Lower leg skin (tissue), 4 donors: ENCODE results near the gene BMP6. TPM values are rescaled to one million over a fixed set of nuclear protein-coding genes. Genes with fewer than 3 reads are reported as not detected.

Experiments
- DNase-seq, 2 donors: peaks; one replicate each; pipeline ENCODE4 v3.0.0-alpha.2; 2019; ENCODE audit warnings: low spot score in 2 of 2
- H3K4me3 ChIP-seq: fragments of 200-600 bp; sonication (generic); 2 replicates; pipeline ENCODE4 v1.5.1; 2017; ENCODE audit warnings: mild to moderate bottlenecking, low read depth; ENCODE audit not compliant: poor library complexity, severe bottlenecking
- POLR2A ChIP-seq, 2 donors: fragments of 450-650 bp; IDR thresholded peaks; one replicate each; pipeline ENCODE4 v1.6.1; 2016 to 2017; ENCODE audit warnings: antibody characterized with exemption in 2 of 2, mild to moderate bottlenecking in 1 of 2, moderate library complexity in 1 of 2
- WGBS, 2 donors: methylation state at CpG; one replicate each; pipeline ENCODE4 v1.1.5; 2018; 5-methylcytosine and 5-hydroxymethylcytosine counted together
- intact Hi-C: fragments of 100-400 bp; cut with DNase I; formaldehyde crosslinking; loops from one replicate; pipeline ENCODE4 v1.15.0; 2023; ENCODE audit warnings: low total_unique reads
- total RNA-seq, 4 donors: library from RNA; depleted of rRNA; stranded (reverse); fragments of >200 nt; gene quantifications; one replicate each; pipeline ENCODE4 v1.1.0, GENCODE V29; 2016
- TF ChIP-seq, protein P1 (sequence below), 3 donors: fragments of 450-650 bp; IDR thresholded peaks; one replicate each; pipeline ENCODE4 v1.5.1; 2016; ENCODE audit warnings: antibody characterized with exemption in 3 of 3, mild to moderate bottlenecking in 3 of 3, moderate library complexity in 2 of 3

BMP6 gene
- total RNA-seq, 4 donors from 2014 or later = 1.7 to 11.2 (median 6.2) TPM

DNA sequence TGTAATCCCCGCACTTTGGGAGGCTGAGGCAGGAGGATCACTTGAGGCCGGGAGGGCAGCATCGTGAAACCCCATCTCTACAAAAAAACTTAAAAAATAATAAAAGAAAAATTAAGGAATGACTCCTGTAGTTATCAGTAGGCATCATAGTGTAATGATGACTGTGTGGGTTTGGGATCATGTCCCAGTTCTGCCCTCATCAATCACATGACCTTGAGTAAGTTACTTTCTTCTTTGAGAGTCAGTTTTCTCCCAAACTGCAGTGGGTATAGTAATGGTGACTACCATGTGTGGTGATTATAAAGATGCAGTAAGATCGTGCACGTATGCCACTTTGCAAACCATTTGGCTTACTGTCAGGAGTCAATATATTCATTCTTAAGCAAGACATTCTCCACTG is 95.5 kb downstream of the BMP6 start:
- no peak for DNase-seq
- intact Hi-C loops = no loop called here
- H3K4me3 ChIP-seq = no peak overlapping the region
- 90 to 96% methylated on average over 5 of the region's 5 CpGs for WGBS, 2 donors
- no peak for TF ChIP-seq POLR2A (IDR thresholded peaks at IDR 0.05)
- TF ChIP-seq, protein P1, sequence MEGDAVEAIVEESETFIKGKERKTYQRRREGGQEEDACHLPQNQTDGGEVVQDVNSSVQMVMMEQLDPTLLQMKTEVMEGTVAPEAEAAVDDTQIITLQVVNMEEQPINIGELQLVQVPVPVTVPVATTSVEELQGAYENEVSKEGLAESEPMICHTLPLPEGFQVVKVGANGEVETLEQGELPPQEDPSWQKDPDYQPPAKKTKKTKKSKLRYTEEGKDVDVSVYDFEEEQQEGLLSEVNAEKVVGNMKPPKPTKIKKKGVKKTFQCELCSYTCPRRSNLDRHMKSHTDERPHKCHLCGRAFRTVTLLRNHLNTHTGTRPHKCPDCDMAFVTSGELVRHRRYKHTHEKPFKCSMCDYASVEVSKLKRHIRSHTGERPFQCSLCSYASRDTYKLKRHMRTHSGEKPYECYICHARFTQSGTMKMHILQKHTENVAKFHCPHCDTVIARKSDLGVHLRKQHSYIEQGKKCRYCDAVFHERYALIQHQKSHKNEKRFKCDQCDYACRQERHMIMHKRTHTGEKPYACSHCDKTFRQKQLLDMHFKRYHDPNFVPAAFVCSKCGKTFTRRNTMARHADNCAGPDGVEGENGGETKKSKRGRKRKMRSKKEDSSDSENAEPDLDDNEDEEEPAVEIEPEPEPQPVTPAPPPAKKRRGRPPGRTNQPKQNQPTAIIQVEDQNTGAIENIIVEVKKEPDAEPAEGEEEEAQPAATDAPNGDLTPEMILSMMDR (IDR thresholded peaks at IDR 0.05) = no peak

DNA sequence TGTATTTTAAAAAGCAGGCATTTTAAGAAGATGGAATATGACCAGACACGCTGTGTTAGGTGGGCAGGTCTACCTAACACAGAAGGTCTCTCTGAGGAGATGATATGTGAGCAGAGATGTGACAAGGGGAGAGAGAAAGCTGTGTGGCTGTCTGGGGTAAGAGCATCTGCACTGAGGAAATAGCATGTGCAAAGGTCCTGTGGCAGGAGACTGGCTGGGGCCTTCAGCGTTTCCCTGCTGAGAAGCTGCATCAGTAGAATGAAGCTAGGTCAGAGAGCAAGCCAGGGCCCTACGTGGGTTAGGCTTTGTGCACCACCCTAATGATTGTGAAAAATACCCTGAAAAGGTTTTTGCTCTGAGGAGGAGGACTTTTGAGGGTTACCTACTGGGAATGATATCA is 97.7 kb downstream of the BMP6 start:
- H3K4me3 ChIP-seq = no peak overlapping the region
- intact Hi-C loops = no loop called here
- TF ChIP-seq POLR2A (IDR thresholded peaks at IDR 0.05) = no peak
- TF ChIP-seq, protein P1 (IDR thresholded peaks at IDR 0.05) = no peak
- DNase-seq = no peak
- WGBS, 2 donors = 89 to 90% methylated on average over 3 of the region's 3 CpGs

DNA sequence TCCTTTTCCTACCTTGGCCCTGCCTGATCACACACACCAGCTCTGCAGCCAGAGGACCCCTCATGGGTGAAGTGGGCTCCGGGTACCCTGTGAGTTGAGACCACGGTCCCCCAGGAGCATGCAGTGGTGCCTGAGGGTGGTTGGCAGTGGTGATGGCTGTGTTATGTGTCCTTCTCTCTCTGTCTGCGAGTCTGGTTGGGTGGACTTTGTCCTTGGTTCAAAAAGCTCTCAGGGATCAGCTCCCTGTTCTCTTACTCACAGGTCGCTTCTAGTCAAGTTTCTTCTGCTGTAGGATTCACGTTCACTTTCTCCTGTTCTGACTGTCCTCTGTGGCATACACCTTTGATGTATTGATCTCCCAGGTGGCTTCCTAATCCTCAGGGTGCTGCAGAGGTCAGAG is 100.1 kb downstream of the BMP6 start:
- TF ChIP-seq, protein P1 (IDR thresholded peaks at IDR 0.05) = no peak
- TF ChIP-seq POLR2A (IDR thresholded peaks at IDR 0.05) = no peak

DNA sequence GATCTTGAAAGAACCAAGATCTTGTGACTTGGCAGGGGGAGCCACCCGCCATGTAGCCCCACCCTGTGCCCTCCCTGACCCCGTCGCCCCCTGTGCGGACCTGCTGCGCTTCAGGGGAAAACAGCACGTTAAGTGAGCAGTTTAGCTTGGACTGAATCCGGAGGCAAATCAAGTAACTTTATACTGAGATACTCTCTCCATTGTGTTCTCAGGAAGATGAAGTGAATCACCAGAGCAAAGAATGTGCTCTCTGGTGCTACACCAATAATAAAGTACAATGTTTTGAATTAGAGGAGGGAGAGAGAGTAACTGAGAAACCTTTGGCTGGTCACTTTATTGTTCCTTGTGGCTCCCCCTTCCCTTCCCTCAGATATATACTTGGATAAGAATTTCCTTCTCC is 101.2 kb downstream of the BMP6 start:
- no peak overlapping the region for H3K4me3 ChIP-seq
- intact Hi-C loops = no loop called here

More for the DNA sequence above, 100.1 kb downstream of the BMP6 start:
- no peak overlapping the region for H3K4me3 ChIP-seq
- no peak for DNase-seq
- intact Hi-C loops = no loop called here
- WGBS, 2 donors = 88 to 91% methylated on average over 5 of the region's 5 CpGs

DNA sequence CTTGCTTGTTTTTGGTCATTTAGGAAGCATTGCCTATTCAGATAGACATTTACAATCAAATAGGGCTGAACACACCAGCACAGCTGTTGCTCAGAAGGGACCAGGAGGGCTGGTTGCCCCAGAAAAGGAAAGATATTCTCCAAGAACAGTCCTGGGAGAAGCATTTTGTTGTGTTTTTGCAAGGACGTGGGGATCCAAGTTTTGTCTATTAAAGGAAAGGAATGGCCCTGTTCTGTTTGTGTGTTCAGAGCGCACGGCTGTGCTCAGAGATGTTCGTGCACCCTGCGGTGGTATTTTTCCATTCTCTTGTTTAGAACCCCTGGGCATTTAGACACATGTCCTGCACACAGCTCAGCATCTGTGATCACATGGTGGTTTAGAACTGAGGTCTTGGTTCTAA is 102.2 kb downstream of the BMP6 start:
- H3K4me3 ChIP-seq = no peak overlapping the region
- intact Hi-C loops = no loop called here
- 82 to 85% methylated on average over 5 of the region's 5 CpGs for WGBS, 2 donors
- TF ChIP-seq POLR2A (IDR thresholded peaks at IDR 0.05) = no peak
- TF ChIP-seq, protein P1 (IDR thresholded peaks at IDR 0.05) = no peak
- DNase-seq = no peak

More for the DNA sequence above, 101.2 kb downstream of the BMP6 start:
- WGBS, 2 donors = 55% methylated on average over 7 of the region's 7 CpGs
- TF ChIP-seq POLR2A (IDR thresholded peaks at IDR 0.05) = no peak
- TF ChIP-seq, protein P1 (IDR thresholded peaks at IDR 0.05) = no peak
- DNase-seq = no peak
